Loucy (cell line): ENCODE results near the gene C20orf173.

Source experiments
- H2AFZ ChIP-seq: fragments of 200-600 bp; sonication (generic); 2 replicates; pipeline ENCODE4 v1.6.0; 2016; ENCODE audit warnings: antibody characterized with exemption, mild to moderate bottlenecking, low read length, moderate library complexity
- H3F3A ChIP-seq: fragments of 200-600 bp; 2 replicates; pipeline ENCODE4 v1.6.0; 2016; ENCODE audit warnings: antibody characterized with exemption, low read depth, mild to moderate bottlenecking
- H3K27me3 ChIP-seq: fragments of 200-600 bp; sonication (generic); 2 replicates; pipeline ENCODE4 v1.6.1; 2014; ENCODE audit warnings: low read length, mild to moderate bottlenecking; ENCODE audit not compliant: insufficient read depth, poor library complexity, severe bottlenecking
- H3K36me3 ChIP-seq: fragments of 200-600 bp; sonication (generic); 2 replicates; pipeline ENCODE4 v1.6.1; 2016; ENCODE audit warnings: low read length; ENCODE audit not compliant: insufficient read depth
- H3K4me1 ChIP-seq: fragments of 200-600 bp; sonication (generic); 2 replicates; pipeline ENCODE4 v1.5.1; 2014; ENCODE audit warnings: low read length, mild to moderate bottlenecking; ENCODE audit not compliant: insufficient read depth, poor library complexity, severe bottlenecking
- H3K4me2 ChIP-seq: fragments of 200-600 bp; sonication (generic); 2 replicates; pipeline ENCODE4 v1.6.0; 2014; ENCODE audit warnings: antibody characterized with exemption, low read length, low read depth, mild to moderate bottlenecking; ENCODE audit not compliant: poor library complexity, severe bottlenecking
- H3K4me3 ChIP-seq: fragments of 200-600 bp; sonication (generic); 2 replicates; pipeline ENCODE4 v1.5.1; 2014; ENCODE audit warnings: low read length, mild to moderate bottlenecking, mixed read lengths; ENCODE audit not compliant: poor library complexity, severe bottlenecking
- H3K79me2 ChIP-seq: fragments of 200-600 bp; sonication (generic); 2 replicates; pipeline ENCODE4 v1.6.1; 2014; ENCODE audit warnings: low read length; ENCODE audit not compliant: insufficient read depth
- H3K9ac ChIP-seq: fragments of 200-600 bp; sonication (generic); 2 replicates; pipeline ENCODE4 v1.6.0; 2014; ENCODE audit warnings: mild to moderate bottlenecking, low read depth, low read length, moderate library complexity; ENCODE audit not compliant: poor library complexity, severe bottlenecking
- H3K9me2 ChIP-seq: fragments of 200-600 bp; sonication (generic); replicated peaks from 2 replicates; pipeline ENCODE4 v1.6.1; 2016; ENCODE audit warnings: low read depth, low read length, mixed read lengths
- H3K9me3 ChIP-seq: fragments of 200-600 bp; sonication (generic); 2 replicates; pipeline ENCODE4 v1.6.1; 2014; ENCODE audit warnings: mild to moderate bottlenecking, antibody characterized with exemption, low read length, low read depth; ENCODE audit not compliant: insufficient read depth
- H4K20me1 ChIP-seq: fragments of 200-600 bp; sonication (generic); 2 replicates; pipeline ENCODE4 v1.6.0; 2014; ENCODE audit warnings: antibody characterized with exemption, low read length, mild to moderate bottlenecking; ENCODE audit not compliant: insufficient read depth, poor library complexity, severe bottlenecking
- EZH2phosphoT487 ChIP-seq: fragments of 200-600 bp; IDR thresholded peaks from 2 replicates; pipeline ENCODE4 v1.6.1; 2018; ENCODE audit warnings: antibody characterized with exemption, mild to moderate bottlenecking, moderate library complexity, borderline replicate concordance
- TF ChIP-seq, protein P1 (sequence below): fragments of 200-600 bp; sonication (generic); conservative IDR thresholded peaks from 2 replicates; pipeline ENCODE4 v1.5.1; 2014; ENCODE audit warnings: mild to moderate bottlenecking, antibody characterized with exemption, low read length

C20orf173 gene

DNA sequence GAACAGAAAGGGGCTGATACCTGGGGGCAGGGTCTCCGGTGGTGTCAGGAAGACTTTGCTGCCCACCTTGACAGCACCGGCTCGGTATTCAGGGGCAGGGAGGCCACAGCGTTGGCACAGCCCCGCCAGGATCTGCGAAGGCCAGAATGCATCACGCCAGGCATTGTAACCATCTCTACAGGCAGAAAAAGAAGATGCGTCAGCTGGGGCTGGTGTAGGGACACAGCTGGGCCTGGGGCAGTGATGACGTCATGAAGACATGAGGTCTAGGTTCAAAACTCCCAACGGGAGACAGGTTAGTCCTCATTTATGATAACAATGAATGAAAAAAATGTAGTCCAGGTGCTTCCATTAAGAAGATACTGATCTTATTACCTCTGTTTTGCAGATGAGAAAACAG, 34.4 kb upstream of the C20orf173 start:
- no peak overlapping the region for H3K4me2 ChIP-seq
- no peak overlapping the region for H3K9ac ChIP-seq

DNA sequence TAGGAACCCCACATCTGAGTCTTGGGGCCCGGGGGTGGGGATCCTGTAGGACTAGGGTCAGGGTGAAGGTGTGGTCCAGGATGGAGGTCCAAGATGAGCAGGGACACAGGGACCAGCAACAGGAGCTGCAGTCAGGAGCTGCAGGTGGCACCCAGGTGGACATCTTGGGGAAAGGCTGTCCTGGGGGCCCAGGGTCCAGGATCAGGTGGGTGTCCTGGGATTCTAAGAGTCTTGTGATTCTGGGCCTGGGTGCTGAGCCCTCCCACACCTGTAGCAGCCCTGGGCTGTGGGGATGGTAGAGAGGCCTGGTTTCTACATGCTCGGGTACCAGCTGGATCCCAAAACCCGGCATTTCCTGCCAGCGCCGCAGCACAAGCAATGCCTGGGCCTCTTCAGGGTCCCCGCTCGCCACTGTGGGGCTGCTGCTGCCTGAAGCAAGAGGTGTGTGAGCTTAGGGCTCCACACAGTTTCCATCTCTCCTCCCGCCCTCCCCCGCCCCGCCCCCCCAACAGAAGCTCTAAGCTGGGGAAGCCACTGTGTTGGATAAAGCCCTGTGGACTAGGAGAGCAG, 33.2 kb upstream of the C20orf173 start:
- no peaks in the 10 kb centered on the region for H3K9me2 ChIP-seq

More for the DNA sequence above, 34.4 kb upstream of the C20orf173 start:
- Histone ChIP-seq H3K9me2 (no peaks in the 10 kb centered on the region), H3K4me3 (no peak overlapping the region), H3F3A (no peaks in the 10 kb centered on the region), H3K79me2 (no peaks in the 10 kb centered on the region), H3K27me3 (no peaks in the 10 kb centered on the region), H3K36me3 (no peaks in the 10 kb centered on the region), H2AFZ (no peak overlapping the region), H4K20me1 (no peaks in the 10 kb centered on the region), H3K4me1 (no peaks in the 10 kb centered on the region), H3K9me3 (no peaks in the 10 kb centered on the region)
- TF ChIP-seq, protein P1, sequence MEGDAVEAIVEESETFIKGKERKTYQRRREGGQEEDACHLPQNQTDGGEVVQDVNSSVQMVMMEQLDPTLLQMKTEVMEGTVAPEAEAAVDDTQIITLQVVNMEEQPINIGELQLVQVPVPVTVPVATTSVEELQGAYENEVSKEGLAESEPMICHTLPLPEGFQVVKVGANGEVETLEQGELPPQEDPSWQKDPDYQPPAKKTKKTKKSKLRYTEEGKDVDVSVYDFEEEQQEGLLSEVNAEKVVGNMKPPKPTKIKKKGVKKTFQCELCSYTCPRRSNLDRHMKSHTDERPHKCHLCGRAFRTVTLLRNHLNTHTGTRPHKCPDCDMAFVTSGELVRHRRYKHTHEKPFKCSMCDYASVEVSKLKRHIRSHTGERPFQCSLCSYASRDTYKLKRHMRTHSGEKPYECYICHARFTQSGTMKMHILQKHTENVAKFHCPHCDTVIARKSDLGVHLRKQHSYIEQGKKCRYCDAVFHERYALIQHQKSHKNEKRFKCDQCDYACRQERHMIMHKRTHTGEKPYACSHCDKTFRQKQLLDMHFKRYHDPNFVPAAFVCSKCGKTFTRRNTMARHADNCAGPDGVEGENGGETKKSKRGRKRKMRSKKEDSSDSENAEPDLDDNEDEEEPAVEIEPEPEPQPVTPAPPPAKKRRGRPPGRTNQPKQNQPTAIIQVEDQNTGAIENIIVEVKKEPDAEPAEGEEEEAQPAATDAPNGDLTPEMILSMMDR: no peak
- TF ChIP-seq EZH2phosphoT487: no peak

DNA sequence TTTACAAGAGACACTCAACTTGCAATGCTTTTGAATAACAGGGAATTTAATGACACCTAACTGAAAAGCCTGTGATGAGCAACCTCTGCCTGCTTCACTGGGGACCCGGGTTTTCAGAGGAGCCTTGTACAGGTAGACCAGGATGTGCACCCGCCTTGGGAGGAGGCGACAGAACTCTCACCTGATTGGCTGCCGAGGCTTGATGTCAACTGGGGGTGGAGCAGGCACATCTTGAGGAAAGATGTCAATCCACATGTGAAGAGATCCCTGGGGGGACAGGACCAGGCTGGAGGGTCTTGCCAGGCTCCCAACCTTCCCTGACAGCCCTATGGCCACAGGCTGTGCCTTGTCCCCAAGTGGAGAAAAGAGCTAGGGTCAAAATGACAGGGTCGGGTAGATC, 32.2 kb upstream of the C20orf173 start:
- Histone ChIP-seq H3K9ac (no peak overlapping the region), H3K4me2 (no peak overlapping the region), H2AFZ (no peak overlapping the region), H3K9me2 (no peaks in the 10 kb centered on the region), H4K20me1 (no peaks in the 10 kb centered on the region), H3K79me2 (no peaks in the 10 kb centered on the region), H3F3A (no peaks in the 10 kb centered on the region), H3K36me3 (peaks cover 5% of the 10 kb centered on the region; the same call in 1 of the 2 replicates), H3K27me3 (no peaks in the 10 kb centered on the region), H3K4me1 (no peaks in the 10 kb centered on the region), H3K4me3 (no peak overlapping the region), H3K9me3 (no peaks in the 10 kb centered on the region)
- TF ChIP-seq, protein P1: no peak
- TF ChIP-seq EZH2phosphoT487: no peak

More for the DNA sequence above, 33.2 kb upstream of the C20orf173 start:
- H4K20me1 ChIP-seq: no peaks in the 10 kb centered on the region
- H3K79me2 ChIP-seq: no peaks in the 10 kb centered on the region
- no peaks in the 10 kb centered on the region for H3F3A ChIP-seq
- H3K4me3 ChIP-seq: no peak overlapping the region
- no peak overlapping the region for H3K4me2 ChIP-seq
- H3K27me3 ChIP-seq: no peaks in the 10 kb centered on the region
- TF ChIP-seq EZH2phosphoT487: no peak
- TF ChIP-seq, protein P1: no peak
- no peak overlapping the region for H2AFZ ChIP-seq
- H3K9me3 ChIP-seq: no peaks in the 10 kb centered on the region
- H3K4me1 ChIP-seq: no peaks in the 10 kb centered on the region
- H3K36me3 ChIP-seq: peaks cover 2% of the 10 kb centered on the region; the same call in 1 of the 2 replicates
- H3K9ac ChIP-seq: no peak overlapping the region
